GM10266 (cell line): Measurements from ENCODE around the gene CRLF2.
"Not testable (repeated sequence)": the region's sequence is repeated elsewhere in the genome, so short reads cannot be mapped to it uniquely, and the experiment has no call there.

Experiments used
- DNase-seq: peaks from one replicate; pipeline ENCODE4 v3.0.0; 2012; ENCODE audit errors: extremely low spot score
- TF ChIP-seq, protein P1 (sequence below): IDR thresholded peaks from 2 replicates; pipeline ENCODE4 v1.5.1; 2012; ENCODE audit warnings: mild to moderate bottlenecking, low read depth; ENCODE audit not compliant: control insufficient read depth, insufficient read depth; ENCODE audit errors: missing control alignments

Gene CRLF2

DNA sequence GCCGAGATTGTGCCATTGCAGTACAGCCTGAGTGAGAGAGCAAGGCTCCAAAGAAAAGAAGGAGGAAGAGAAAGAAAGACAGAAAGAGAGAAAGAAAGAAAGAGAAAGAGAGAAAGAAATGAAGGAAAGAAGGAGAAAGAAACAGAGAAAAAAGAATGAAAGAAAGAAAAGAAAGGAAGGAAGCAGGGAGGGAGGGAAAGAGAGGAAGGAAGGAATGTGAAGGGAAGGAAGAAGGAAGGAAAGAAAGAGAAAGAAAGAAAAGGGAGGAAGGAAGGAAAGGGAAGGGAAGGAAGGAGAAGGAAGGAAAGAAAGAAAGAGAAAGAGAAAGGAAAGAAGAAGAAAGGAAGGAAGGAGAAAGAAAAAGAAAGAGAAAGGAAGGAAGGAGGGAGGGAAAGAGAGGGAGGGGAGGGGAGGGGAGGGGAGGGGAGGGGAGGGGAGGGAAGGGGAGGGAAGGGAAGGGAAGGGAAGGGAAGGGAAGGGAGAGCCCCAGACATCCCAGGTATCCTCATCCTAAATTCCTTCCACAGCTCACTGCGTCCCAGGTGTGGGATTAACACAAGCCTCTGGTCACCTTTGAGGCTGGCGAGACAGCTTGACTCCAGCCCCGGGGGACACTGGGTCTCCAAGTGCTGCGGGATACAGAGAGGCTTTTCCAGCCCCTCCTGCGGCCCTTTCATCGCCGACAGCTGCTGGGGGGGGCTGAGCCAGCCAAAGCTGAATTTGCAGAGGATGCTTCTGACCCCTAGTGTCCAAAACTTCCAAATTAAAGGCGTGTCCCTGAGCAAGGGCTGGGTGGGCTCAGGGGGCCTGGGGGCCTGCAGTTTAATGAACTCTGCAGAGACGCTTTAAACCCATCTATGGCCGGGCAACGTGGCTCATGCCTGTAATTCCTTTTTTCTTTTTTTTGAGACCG, 32.0 kb upstream of the CRLF2 start:
- DNase-seq: peak; percentile 44
- TF ChIP-seq, protein P1, sequence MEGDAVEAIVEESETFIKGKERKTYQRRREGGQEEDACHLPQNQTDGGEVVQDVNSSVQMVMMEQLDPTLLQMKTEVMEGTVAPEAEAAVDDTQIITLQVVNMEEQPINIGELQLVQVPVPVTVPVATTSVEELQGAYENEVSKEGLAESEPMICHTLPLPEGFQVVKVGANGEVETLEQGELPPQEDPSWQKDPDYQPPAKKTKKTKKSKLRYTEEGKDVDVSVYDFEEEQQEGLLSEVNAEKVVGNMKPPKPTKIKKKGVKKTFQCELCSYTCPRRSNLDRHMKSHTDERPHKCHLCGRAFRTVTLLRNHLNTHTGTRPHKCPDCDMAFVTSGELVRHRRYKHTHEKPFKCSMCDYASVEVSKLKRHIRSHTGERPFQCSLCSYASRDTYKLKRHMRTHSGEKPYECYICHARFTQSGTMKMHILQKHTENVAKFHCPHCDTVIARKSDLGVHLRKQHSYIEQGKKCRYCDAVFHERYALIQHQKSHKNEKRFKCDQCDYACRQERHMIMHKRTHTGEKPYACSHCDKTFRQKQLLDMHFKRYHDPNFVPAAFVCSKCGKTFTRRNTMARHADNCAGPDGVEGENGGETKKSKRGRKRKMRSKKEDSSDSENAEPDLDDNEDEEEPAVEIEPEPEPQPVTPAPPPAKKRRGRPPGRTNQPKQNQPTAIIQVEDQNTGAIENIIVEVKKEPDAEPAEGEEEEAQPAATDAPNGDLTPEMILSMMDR: peak; percentile 38

DNA sequence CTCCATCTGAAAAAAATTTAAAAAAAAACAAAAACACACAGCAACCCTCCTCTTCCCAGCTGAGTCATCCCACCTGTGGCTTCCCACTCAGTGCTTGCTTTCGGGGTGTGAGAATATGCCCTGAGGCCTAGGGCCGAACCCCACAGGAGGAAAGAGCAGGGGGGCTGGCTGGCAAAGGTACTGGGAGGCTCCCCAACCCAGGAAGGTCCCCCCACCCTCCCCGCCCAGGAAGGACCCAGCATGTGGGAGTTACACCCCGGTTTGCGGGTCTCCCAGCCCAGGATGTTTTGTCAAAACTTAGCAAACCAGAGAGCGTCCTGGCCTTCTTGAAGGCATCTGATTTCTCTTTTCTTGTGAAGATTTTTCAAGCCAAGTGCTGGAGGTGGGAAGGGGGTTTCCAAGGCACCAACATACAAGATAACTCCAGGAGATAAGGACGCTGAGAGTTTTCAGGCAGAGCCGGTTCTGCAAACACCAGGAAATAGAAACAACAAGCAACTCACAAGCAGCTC, 30.5 kb upstream of the CRLF2 start:
- DNase-seq: no peak
- TF ChIP-seq, protein P1: no peak

DNA sequence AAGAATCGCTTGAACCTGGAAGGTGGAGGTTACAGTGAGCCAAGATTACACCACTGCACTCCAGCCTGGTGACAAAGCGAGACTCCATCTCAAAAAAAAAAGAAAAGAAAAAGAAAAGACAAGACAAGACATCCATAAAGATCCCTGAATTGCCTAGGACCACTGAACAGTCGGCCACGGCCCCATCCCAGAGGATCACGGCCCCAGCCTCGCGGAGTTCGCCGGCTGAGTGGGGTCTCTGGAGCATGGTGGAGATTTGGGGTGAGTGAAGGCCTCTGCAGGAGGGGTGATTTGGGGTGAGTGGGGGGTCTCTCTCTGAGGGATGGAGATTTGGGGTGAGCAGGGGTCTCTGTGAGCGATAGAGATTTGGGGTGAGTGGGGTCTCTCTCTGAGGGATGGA, 28.1 kb upstream of the CRLF2 start:
- DNase-seq: not testable (repeated sequence)

DNA sequence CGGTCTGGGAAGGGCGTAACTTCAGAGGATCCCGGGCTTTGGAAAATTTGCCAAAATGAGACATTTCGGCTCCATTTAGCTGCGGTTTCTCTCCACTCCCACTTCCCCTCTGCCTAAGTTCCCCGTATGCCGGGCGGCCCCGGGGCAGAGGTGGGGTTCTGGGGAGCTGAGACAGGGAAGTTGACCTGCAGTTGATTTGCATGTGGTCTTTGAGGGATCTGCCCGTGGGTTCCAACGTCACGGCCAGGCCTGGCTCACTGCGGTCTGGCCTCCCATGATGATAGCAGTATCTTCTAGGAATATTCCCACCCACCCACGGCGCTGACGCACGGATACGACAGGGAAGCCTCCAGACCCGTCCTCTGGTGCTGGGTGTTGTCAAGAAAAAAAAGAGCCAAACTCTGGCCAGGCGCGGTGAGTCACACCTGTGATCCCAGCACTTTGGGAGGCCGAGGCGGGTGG, 27.3 kb upstream of the CRLF2 start:
- DNase-seq: peak; percentile 78
- TF ChIP-seq, protein P1: no peak

DNA sequence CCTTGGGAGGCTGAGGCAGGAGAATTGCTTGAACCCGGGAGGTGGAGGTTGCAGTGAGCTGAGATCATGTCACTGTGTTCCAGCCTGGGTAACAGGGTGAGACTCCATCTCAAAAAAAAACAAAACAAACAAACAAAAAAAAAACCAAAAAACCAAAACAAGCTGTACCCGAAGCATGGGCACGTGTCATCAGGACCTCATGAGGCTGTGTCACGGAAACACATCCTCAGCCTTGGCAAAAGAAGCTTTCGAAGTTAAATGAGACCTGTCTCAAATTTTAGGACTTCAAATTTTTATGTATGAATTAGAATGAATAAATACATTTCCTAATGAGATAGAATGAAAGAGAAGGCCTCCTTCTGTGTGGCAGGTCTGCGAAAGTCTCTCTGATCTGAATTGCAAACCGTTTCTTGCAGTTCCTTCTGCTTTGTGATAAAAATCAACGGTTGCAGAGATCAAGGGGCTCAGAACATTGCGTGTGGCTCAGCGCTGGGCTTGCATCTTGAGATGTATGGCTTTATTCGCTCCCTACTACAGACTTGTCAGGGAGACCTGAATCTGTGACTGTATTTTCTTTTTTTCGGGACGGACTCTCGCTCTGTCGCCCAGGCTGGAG, 19.5 kb upstream of the CRLF2 start:
- DNase-seq: no peak
- TF ChIP-seq, protein P1: no peak

DNA sequence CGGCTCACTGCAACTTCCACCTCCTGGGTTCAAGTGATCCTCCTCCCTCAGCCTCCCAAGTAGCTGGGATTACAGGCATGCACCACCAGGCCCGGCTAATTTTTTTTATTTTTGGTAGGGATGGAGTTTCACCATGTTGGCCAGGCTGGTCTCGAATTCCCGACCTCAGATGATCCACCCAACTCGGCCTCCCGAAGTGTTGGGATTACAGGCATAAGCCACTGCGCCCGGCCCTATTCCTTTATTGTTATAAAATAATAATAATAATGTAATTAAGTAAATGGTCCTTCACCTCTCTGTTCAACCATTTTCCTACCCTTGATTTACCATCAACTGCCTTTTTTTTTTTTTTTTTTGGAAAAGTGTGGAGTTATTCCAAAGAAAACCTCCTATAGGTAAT, 15.7 kb upstream of the CRLF2 start:
- DNase-seq: not testable (repeated sequence)

DNA sequence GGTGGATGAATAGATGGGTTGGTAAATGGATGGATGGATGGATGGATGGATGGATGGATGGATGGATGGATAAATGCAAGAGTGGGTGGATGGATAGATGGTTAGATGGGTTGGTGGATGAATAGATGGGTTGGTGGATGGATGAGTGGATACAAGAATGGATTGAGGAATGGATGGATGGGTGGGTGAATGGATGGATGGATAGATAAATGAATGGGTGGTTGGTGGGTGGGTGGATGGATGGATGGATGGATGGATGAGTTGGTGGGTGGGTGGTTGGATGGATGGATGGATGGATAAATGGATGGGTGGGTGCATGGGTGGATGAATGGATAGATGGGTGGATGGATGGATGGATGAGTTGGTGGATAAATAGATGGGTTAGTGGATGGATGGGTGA, 13.8 kb upstream of the CRLF2 start:
- TF ChIP-seq, protein P1: no peak
- DNase-seq: no peak

DNA sequence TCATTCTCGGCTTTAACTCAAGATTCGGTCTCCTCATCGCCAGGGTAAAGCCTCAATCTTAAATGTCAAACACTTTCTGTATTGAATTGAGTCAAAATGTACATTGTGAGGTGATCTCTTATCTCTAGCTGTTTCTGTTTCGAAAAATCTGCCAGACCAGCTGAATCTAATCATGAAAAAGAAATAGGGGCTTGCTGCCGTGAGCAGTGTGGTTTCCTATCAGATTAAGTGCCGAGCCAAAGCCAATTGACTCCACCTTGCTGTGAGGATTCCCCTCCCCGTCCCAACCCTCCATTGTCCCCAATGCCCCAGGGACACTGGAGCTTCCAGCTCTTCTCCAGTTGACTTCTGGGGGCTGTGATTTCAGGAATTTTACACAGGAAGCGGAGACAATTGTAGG, 12.5 kb upstream of the CRLF2 start:
- TF ChIP-seq, protein P1: no peak
- DNase-seq: peak; percentile 44
